Measurements from ENCODE around the gene DCST2.

Gene DCST2

DNA sequence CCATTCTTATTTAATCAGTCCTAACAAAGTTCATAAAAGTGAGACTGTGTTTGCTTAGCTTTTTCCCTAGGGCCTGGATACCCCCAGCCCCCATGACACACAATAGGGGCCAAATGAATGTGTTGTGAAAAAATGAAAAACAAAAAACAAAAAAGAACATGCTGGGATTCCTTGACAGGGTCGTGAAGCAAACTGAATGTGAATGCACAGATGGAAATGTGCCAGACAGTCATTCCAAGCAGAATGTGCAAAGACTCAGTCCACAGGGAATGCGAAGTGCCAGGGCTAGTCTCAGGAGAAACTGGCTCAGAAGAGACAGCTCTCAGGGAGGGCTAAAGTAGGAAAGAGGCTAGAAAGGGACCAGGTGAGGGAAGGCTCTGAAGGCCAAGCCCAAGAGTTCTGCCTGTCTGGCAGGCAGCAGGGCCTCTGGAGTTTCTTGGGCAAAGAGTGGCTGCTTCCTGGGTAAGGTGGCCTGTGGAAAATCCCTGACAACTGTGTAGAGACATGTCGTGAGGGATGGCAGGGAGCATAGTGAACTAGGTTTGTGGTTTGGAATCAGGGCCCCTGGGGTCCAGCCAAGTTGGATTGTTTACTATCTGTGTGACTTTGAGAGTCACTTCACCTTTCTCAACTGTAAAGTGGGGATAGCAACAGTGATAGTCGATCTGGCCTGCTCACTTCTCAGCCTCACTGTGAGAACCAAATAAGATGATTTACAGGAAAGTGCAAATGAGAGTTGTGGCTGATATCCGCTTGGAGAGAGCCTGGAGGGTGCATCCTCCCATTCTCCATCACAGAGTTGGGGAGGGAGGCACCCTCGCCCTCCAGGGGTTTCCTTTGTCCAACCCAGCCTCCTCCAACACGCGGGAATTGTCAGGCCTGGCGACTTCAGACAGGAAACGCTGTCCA lies 16.3 kb upstream of the DCST2 start:
- no peak for DNase-seq (ENCODE audit: low read depth)

DNA sequence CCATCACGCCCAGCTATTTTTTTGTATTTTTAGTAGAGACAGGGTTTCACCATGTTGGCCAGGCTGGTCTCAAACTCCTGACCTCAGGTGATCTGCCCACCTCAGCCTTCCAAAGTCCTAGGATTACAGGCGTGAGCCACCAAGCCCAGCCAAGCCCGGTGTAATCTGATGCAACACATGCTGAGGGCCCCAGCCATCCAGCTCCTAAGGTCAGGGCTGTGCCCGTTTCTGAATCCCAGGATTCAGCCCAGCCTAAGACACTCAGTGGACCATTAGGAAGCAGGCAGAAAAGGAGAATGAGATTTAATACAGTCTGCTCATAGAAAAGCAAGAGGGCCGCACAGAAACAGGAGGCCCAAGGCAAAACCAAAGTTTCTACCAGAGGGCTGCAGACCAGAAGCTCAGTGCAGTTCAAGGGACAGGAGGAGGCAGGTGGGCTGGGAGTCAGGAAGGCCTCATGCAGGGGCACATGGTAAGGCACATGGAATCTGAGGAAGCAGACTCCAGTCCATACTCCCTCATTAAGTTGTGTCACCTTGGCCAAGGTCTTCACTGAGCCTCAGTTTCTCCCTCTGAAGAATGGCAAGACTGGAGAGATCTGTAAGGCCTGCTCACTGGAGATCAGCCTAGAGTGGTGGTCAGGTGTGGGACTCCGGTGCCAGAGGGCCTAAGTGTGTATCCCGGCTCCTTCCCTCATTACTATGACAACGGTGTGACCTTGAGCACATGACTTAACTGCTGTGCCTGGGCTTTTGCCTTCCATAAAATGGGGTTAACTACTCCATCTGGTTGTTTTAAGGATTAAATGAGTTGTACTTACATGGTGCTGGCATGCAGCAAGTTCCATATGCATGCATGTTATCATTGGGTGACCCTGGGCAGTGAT lies 15.1 kb upstream of the DCST2 start:
- no peak for DNase-seq (ENCODE audit: low read depth)

DNA sequence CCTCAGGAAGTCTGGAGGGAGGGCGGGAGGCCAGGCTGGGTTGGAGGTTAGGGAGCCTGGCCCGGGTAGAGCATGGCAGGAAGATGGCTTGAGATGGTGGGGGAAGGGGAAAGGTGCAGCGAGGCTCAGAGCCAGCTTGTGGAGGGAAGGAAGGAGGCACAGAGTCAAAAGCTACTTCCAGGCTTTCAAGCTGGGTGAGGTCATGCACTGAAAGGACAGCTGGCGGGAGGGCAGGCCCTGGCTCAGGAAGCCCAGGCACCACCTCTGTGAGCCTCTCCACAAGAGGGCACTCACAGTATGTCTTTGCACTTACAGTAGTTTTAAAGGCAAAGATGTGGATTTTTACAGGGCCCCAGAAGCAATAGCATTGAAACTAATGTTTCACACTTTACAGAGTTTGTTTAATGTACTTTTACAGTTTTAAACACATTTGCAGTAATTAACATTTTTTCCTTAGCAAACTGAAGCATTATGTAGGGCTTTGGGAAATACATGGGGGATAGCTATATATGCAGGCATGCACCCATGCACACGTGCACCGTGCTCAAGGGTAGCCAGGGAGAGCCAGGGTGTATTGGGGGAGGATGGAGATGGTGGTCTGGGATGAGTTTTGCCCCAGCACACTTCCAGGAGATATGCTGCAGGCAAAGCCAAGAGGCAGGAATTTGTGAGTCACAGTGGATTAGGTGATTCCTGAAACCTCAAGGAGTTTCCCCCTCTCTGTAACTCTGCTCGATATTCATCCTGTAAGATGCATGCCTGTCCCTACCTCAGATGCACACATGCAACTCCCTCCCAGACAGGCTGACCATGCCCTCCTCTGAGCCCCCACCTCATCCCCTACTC lies 11.5 kb upstream of the DCST2 start:
- peak; percentile 46 for DNase-seq (ENCODE audit: low read depth)

DNA sequence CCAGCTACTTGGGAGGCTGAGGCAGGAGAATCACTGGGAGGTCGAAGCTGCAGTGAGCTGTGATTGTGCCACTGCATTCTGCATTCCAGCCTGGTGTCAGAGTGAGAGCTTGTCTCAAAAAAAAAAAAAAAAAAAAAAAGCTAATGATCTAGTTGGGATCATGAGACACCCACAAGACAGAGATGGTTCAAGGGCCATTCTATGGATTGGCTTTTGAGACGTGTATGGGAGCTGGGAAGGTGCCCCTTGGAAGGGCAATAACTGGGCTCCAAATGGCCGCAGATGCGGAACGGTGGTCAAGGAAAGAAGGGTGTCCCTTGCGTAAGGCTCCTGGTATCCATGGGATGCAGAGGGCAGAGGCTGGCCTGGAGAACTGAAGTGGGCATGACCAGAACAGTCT lies 10.8 kb upstream of the DCST2 start:
- no peak for DNase-seq (ENCODE audit: low read depth)

DNA sequence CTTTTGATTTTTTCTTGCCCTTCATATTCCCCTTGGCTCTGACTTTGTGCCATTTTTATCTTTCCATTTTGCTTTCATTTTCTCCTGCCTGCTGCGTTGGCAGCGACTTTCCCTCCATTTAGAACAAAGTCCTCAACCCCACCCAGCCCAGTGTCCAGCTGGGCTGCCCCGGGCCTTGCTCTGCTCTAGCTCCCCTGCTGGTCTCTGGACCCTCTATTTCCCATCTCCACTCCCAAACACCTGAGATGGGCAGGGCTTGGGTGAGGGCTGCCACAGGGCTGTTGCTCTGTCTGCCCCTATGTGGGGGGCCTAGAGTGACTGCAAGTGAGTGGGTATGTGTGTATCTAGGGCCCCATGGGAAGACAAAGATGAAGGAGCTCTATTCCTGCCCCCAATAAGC lies 10.2 kb upstream of the DCST2 start:
- no peak for DNase-seq (ENCODE audit: low read depth)

DNA sequence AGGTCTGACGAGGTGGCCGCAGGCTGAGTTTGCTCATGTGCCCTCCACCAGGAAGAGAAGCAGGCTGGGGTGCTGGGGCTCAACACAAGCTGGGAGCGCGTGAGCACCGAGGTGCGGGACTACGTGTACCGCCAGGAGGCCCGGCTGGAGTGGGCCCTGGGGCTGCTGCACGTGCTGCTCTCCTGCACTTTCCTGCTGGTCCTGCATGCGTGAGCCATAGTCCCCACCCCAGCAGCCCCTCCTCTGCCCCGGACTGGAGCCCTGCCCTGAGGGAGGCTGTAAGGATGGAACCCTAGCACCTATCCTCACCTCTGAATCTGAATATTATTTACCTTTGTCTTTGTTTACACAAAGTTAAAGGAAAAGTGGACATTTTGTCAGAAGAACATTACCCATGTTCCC lies 9.7 kb upstream of the DCST2 start:
- DNase-seq (ENCODE audit: low read depth): no peak

DNA sequence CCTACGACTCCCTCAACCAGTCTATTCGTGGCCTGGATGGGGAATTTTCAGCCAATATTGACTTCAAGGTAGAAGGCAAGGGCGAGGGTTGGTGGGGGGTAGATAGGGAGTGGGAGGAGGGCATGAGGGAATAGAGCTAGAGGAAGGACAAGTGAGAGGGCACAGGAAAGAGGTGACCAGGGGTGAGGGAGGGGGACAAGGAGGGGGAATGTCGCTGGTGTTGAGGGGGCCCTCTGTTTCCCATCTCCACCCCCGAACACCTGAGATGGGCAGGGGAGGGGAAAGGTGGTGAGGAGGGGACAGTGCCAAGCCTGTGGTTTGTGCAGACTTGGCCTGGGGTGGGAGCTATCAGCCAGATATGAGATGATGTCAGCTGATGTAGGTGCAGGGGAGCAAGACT lies 9.2 kb upstream of the DCST2 start:
- DNase-seq (ENCODE audit: low read depth): no peak

DNA sequence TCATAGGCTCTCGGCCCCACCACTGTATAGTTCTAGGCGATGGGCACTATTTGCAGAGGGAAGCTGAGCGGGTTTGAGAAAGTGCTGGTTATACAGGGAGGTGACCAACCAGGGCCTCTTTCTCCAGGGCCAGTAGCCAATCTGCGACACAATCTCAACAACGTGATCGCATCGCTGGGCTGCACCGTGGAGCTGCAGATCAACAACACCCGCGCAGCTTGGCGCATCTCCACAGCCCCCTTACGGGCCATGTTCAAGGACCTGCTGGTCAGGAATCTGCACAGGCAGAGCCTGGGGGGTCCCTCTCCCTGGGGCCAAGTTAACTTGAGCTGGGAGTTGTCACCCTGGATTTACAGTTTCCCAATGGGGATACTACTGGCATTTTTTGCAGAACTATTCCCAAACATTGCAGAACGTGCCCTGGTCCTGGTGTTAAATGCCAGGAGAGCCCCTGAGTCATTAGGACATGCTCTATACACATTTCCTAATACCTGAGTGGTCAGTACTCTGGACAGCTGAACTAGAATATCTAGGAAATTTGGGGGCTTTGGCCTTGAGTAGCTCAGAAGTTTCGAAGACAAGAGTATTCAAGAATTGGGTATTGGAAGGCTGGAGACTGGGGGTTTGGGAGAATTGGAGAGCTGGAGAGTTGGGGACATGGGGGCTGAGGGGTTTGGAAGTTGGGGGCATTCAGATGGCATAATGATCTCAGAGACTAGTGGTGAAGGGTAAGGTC lies 6.9 kb upstream of the DCST2 start:
- DNase-seq (ENCODE audit: low read depth): no peak

DNA sequence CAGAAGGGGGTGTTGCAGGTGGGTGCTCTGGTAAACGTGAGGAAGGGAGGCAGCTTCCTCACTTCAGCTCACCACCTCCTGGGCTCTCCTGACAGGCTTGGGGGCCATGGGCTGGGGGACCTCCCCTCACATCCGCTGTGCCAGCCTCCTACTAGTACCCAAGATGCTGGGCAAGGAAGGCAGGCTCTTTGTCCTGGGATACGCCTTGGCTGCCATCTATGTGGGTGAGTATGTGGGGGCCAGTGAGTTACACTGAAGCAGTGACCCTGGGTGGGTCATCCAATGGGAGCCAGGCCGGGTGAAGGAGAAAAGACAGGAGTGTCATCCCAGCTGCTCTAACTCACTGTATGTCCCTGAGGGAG lies 5.7 kb upstream of the DCST2 start:
- DNase-seq (ENCODE audit: low read depth): no peak

DNA sequence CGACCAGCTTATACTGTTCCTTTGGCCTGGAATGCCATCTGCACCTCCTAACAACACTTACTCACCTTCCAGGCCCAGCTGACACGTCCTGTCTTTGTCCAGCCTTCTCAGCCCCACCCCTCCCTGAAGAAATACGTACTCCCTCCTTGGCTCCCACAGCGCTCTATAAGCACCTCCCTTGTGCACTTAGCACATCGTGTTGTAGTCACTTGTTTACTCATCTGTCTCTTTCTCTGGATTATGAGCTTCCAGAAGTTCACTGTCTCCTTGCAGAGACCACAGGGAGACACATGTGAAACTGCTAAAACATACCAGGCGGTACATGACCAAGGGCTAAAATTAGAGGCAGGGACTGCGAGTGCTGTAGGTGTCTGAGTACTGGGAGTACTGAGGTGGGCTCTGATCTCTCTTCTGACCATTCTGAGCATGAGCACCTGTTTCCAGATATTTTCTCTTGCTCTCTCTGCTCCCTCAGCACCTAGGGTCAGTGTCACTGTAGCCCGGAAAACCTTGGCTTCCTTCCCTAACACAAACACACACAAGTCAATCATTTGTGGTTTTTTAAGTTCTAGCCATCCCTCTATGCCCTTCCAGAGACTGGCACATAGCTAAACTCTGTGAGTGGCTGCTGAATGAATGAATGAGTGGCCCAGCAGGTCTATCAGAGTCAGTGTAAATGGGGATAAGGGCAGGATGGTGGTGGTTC lies 5.2 kb upstream of the DCST2 start:
- DNase-seq (ENCODE audit: low read depth): no peak

DNA sequence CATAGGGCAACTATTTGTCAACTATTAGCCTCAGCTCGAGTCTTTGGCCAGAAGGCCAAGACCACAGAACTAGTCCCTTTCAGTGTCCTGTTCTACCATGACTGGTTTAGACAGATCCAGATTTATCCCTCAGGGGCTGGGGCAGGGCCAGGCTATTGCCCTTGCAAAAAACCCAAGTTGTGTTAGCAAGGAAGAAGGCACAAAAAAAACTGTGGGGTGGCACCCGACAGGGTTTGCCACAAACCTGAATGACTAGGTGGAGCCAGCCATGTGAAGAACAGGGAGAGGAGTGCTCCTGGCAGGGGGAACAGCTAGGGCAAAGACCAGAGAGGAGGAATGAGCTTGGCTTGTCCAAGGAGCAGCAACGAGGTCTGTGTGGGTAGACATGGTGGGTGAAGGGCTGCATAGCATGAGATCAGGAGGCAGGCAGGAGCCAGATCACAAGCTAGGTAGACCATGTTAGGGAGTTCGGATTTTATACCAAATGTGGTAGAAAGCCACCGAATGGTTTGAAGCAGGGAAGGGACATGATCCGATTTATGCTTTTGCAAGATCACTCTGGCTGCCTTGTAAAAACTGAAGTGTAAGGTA lies 4.4 kb upstream of the DCST2 start:
- no peak for DNase-seq (ENCODE audit: low read depth)

DNA sequence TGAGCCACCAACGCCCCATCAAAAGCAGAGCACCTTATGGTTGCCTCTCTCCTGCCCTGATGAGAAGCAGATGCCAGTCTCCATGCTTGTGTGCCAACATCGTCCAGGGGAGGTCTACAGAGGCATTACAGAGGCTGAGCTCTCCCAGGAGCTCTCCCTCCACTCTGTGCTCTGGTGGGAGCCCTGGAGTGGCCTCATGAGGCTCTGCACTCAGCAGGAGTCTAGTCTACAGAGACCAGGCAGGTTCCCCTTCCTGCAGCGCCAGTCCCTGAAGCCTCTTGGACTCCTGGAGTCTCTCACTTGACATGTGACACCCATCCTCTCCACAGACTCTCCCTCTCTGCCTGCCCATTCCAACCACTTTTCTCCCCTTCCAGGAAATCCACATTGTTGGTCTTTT lies 3.5 kb upstream of the DCST2 start:
- no peak for DNase-seq (ENCODE audit: low read depth)

DNA sequence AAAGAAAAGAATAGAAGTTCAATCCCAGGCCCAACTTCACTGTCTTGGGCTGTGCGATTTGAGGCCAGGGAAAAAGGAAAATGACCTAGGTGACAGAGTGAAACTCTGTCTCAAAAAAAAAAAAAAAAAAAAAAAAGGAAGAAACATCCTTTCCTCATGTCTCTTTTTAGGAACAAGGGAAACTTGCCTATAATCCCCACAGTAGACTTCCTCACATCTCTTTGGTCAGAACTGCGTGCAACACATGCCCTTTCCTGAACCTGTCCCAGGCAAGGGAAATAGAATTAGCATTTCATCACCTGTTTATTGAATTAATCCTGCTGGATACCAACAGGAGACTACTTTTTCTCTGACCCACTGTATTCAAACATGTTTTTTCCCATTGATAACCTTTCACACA lies 2.4 kb upstream of the DCST2 start:
- no peak for DNase-seq (ENCODE audit: low read depth)

DNA sequence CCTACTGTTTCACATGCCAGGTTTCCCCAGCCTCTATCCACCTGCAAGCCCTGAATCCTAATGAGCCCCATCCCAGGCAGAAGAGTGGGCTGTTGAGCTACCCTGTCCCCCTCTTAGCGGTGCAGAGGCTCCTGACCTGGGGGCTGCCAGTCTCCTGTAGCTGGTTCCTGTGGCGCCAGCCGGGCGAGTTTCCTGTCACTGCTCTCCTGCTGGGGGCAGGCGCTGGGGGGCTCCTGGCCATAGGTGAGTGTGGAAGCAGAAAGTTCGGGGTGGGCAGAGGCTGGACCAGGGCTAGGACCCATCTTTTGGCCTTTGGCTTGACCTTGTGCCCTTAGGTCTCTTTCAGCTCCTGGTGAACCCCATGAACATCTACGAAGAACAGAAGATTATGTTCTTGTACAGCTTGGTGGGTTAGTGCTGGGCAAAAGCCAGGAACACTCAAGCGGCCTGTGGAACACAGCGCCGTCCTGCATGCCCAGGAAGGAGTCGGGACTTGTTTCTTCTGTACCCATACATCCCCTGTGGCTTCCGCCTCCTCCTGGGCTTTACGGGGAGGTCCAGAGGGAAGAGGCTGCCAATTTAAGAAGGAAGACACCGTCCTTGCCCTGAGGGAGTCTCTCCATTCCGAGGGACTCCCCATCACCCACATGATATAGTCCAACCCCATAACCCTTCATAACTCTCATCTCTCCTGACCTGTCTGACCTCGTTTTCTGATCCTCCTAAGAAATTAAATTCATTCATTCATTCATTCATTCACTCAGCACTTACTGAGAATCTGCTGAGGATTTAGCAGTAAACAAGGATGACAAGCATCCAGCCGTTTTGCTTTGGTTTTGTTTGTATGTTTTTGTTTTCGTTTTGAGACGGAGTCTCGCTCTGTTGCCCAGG lies 982 bp upstream of the DCST2 start:
- no peak for DNase-seq (ENCODE audit: low read depth)

DNA sequence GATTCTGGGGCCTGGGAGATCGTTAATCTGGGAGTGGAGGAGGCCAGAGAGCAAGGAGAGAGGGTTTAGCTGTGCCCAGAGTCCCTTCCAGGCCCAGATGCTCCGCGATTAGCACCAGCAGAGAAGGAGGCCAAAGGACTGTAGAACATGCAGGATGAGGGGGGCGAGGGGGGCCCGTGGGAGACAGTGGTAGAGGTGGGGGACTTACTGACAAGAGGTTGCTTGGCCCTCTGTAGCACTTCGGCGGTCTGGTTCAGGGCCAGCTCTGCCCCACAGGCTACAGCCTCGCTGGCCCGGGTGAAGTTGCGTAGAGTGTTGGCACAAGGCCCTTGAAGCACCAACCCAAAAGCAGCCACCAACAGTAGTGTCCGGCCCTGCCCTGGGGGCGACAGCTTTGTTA lies 695 bp downstream of the DCST2 start:
- DNase-seq (ENCODE audit: low read depth): no peak

DNA sequence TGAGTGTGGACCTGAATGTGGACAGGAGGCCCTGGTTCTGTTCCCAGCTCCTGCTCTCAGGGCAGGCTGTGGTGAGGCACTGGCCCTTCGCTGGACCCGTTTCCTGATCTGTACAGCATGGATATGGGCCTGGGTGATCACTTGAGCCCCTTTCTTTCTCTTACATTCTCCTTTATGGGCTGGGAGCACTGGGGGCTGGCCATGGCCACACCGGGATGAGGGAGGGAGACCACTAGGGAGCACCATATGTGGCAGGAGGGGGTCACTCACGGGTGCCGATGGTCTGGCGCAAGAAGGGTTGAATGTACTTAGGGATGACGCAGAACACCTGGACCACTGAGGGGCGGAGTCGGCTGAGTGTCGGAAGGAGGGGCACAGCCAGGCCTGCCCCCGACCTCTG lies 2.7 kb downstream of the DCST2 start:
- DNase-seq (ENCODE audit: low read depth): no peak

DNA sequence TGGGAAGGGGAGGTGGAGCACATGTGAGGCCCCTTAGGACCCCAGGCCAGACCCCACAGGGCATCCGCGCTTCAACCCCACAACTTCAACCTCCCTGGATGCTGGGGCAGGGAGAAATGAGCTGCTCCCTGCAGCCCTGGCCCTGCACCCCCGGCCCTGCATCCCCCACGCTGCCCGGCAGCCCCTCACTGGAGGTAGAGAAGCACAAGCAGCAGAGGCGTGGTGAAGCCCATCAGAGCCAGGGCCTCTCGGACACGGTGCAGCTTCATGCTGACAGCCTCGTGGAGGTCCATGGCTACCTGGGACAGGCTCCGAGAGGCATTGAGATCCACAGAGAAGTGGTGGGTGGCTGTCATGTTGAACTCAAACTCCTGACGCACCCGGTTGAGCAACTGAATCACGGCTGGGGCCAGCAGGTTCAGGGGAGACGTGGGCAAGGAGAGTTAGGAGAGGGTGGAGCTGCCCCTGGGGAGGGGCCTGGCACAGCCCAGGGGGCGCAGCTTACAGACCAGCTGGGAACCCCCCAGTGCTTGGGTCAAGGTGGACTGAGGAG lies 3.3 kb downstream of the DCST2 start:
- no peak for DNase-seq (ENCODE audit: low read depth)

DNA sequence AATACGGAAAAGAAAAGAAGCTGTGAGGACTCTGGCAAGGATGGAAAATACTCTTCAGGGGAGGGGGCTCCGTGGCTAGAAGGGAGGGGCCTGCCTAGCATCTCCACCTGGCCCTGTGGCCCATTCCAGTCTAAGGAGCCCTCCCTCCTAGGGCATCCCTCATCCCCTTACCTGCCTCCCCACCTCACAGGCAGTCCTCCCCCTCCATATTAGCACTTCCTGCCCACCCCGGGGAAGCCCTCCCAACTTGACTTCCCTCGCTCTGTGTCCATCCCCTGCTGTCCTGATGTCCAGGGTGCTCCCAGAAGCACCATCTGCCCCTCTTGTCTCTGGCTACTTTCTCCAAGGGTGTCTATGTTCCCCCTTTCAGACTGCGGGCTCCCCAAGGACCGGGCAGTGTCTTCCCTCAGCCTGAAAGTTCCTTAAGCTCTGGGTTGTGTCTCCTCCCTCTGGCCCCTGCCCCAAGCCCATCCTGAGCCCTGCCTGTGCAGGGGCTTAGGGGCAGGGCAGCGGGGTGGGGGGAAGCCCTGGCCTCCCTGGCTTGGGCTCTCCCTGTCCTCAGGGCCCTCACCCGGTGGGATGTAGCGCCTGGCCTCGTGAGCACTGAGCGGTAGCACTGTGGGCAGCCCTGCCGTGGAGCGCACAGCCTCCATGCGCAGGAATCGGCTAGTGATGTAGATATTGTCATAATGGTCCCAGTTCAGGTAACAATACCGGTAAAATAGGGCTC lies 3.9 kb downstream of the DCST2 start:
- DNase-seq (ENCODE audit: low read depth): no peak

DNA sequence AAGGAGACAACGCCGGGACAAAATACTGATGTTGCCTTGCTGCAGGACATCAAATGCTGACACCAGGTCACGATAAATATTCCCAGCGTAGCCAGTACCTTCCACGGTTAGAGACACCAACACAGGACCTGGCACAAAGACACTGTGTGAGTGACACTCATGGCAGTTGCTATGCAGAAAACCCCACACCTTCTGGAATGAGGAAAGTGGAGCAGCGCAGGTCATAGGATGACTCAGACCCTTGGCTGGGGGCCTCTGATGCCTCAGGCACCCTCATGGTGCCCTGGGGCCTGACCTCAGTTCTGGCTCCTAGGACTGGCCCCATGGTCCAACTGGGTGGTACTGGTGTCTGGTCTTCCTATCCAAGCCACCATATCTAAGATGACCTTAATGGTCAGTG lies 7.0 kb downstream of the DCST2 start:
- no peak for DNase-seq (ENCODE audit: low read depth)
